ENCODE results near the gene SLC28A3.

SLC28A3 gene

DNA sequence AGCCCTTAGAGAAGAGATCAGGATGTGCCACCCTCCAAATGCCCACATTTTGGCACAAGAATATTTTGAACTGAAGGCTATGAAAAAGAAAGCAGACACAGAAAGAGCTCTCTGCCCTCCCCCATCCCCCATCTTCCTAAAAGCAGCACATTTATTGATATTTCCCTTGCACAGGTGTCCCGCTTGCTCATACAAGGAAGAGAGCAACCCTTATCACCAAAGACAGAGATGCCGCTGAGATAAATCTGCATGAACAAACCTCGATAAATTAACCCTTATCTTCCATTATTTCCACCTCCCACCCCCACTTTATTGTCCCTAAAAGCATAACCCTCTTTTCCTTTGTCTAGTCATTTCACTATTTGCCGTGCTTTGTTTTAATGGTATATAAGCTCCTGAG lies 1.8 kb downstream of the SLC28A3 start:
- no peak for DNase-seq

DNA sequence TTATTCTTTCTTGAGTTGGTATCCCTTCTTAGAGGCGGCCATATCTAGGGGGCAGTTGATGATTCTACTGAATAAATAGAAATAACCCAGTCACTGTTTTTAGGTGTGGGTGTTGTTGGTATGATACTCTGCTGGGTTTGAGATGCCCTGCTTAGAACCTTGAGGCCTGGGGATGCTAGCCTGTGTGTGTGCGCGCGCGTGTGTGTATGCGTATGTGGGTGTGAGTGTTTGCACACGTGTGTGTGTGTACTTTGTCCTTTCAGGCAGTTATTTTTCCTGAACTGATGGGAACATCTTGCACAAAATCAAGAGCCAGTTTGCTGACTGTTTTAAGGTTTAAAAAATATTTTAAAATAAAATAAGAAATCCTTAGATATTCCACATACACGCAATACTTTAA lies 3.3 kb downstream of the SLC28A3 start:
- DNase-seq, result no peak

GRCh38 chr9:84331119-84331809 lies 9.3 kb downstream of the SLC28A3 start:
- DNase-seq, result no peak

- DNase-seq, result no peak
These were observed 10.3 kb downstream of the SLC28A3 start for GRCh38 chr9:84330246-84330645.

GRCh38 chr9:84327184-84327583 lies 13.4 kb downstream of the SLC28A3 start:
- DNase-seq, result no peak

DNA sequence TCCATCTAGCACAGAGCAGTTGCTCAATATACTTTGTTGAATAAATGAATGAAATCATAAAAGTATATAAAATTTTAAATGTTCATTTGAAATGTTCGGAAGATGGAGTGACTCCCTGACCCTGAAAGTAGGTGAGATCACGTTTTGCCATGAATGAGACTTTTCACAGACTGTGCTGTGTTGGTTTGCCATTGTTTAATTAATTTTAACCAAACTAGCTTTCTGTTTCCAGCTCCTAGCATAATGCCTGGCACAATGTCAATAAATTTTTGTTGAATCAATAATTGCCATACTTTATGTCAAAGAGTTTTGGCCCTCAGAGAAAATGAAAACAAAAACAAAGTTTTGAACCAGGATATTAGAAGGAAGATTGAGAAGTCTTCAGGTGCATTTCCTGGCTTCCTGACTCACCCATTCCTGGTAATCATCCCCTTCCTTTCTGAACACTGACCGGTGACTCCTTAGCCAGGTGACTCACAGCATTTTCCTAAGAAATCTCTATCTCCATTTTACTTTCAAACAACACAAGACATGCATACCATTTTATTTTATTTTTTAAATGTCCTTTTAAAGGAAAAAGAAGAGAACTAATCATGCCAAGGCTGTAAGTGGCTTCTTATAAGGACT lies 15.1 kb downstream of the SLC28A3 start:
- no peak for DNase-seq

DNA sequence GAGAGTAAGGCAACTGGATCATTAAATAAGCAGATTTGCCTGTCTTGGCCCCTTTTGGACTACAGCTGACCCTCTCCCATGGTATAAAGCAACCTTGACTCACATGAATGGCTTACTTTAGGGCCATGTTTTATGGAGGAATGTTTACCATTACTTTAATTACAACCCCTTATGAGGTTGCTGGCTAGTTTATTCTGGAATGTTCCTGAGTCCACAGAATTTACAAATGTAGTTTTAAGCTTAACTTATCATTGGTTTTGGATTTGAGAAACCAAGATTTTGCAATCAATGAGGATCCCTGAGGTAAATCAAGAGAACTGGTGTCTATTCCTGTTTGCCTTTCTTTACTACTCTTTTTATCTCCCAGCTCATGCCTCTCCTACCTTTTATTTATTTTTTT lies 15.7 kb downstream of the SLC28A3 start:
- no peak for DNase-seq

- DNase-seq, result no peak
These were observed 16.7 kb downstream of the SLC28A3 start for GRCh38 chr9:84323858-84324257.

DNA sequence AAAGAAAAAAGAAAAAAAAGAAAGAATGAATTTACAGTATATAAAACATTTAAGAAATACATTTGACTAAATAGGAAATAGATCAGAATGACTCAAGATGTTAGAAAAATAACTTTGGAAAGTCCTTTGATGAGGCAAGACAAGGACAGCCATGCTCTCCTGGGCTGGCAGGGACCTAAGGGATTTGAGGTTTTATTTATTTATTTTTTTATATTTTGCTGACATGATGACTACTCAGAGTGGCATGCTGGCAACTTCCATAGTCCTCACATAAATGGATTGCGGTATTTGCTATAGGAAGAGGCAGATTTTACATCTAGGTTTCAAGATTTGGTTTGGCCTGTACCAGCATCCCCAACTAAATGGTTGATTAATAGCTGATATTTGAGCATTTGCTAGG lies 17.7 kb downstream of the SLC28A3 start:
- no peak for DNase-seq

GRCh38 chr9:84320231-84320630 lies 20.3 kb downstream of the SLC28A3 start:
- DNase-seq, result no peak

GRCh38 chr9:84319632-84320031 lies 20.9 kb downstream of the SLC28A3 start:
- DNase-seq, result no peak

DNA sequence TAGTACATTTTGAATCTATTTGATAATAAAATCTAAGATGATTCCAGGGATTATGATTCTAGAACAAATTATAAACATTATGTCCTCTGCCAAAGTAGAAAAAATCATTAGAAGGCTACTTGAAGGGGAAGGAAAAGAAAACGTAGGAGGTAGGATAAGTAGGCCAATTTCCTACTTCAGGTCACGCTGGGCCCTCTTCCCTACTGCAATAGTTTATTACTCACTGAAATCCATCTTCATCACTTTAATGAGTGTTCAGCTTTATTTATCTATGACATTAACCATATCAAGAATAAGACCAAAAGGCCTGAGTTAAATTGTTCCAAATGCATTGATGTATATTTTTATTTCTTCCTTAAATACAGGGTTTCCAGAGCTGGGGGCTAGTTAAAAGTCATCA lies 21.6 kb downstream of the SLC28A3 start:
- DNase-seq, result no peak

DNA sequence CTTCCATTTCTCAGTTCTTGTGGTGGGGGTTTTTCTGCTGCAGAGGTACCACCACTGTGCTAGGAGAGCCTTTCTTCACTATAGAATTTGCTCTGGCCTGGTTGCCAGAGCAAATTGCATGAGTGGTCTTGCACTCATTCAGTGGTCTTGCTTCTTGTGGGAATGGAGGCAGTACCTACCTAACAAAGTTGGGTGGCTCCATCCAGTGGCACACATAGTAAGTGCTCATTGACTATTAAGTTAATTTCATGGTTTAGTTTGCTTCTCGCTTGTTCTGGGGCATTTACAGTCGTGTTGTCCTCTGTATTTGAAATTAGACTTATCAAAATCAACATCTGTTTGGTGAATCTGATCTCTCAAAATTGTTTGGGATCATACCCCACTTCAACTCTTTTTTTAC lies 23.0 kb downstream of the SLC28A3 start:
- no peak for DNase-seq

- DNase-seq, result peak; percentile 68
These were observed 25.2 kb downstream of the SLC28A3 start for GRCh38 chr9:84315278-84315877.

DNA sequence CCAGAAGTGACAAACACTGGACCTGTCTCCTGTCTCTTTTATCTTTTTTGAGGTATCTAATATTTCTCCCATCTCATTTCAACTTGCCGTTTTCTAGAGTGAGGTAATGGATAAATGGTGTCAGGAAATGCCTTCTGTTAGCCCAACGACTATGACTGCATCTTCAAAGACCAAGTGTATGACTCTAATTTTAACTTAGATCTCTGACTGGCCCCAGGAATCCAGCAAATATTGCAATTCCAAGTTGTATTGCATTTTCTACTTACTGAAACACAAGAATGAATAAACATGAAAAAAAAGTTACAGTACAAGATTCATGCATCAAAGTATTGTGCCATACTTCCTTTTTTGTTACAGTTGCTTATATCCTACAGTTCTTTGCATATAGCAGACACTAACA lies 26.3 kb downstream of the SLC28A3 start:
- no peak for DNase-seq

DNA sequence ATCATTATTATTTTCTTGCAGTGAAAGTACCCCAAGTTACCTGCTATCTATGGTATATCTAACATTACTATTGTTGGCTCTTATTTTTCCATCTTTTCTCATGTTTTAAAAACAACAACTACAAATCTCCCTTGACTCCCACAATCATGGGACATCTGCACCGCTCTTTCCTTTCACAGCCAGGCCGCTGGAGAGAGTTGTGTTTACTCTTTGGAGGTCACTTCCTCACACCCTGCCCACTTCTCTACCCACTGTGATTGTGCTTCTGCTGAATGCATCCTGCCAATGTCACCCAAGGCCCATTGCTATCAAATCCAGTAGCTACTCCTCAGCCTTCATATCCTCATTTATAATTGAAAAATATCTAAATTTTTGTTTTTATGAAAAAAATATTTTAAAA lies 29.7 kb downstream of the SLC28A3 start:
- DNase-seq, result no peak

DNA sequence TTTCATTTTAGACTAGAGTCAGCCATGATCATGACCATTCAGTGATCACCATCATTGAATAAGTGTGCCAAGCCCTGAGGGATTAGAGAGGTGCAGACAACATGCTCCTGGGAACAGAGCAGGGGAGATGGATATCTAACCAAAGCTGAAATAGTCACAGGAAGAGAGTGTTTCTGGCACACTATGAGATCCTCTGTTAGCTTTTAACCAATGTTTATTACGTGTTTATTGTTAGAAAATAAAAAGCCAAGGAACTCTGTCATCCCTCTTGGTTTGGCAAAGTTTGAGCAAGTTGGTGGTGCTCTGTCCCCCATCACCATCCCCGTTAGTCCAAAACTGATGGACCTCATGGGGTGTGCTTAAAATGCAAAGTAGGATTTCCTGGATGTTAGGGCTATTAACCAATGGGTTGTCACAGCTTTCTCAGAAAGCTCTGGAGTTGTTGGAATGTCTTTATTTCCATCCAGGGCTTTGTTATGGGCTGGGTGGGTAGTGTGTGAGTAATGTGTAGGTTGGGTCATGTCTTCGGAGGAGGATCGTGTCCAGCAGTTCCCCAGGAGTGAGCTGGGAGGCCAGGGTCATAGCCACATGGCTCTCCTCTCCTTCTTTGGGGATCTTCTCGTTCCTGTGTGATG lies 34.9 kb downstream of the SLC28A3 start:
- no peak for DNase-seq

DNA sequence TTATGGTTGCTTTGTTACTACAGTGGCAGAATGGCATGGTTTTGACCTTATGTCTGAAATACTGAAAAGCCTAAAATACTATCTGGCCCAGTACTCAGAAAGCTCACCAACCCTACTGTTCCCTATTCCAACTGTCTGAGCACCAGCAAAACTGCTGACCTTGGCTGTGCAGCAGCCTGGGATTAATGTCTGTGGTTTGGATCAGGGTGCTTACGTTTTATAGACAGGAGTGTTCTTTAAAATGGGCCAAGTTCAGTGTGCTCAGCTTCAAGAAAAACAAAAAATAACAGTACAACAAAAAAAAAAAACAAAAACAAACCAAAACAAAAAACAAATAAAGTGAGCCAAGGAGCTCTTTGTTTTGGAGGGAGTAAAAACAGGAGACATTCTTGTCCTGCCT lies 36.4 kb downstream of the SLC28A3 start:
- no peak for DNase-seq

- DNase-seq, result no peak
These were observed 37.5 kb downstream of the SLC28A3 start for GRCh38 chr9:84303061-84303460.

DNA sequence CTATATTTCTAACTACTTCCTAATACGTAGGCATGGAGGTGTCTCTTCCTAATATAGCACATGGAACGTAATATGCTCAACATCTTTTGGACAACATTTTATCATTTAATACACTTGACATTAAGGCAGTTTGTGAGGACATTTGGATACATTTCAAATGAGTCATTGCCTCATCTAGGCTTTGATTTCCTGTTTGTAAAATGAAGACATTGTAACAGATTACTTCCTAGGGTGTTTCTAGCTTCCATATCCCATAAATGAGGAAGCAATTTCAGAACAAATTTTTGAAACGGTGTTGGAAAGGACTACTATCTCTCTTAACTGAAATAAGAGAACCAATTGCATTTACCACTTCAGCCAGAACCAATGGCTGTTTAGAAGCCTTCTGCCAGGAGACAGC lies 38.7 kb downstream of the SLC28A3 start:
- DNase-seq, result no peak

DNA sequence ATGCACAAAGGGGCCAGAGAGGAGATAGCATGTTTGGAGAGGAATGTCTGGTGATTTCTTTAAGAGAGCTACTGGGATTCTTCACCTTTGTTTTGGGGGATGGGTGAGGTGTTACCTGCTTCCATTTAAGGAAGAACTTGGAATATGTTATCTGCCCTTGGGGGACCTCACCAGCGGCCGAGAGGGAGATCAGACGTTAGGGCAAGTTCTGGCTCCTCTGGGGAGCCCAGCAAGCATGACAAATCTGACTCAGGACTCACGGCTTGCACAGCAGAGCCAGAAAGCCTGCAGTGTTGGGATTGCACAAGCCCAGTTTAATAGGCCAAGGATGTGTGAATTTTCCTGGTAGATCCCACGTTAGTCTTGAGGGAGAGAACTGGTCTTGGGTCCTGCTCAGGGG lies 40.3 kb downstream of the SLC28A3 start:
- no peak for DNase-seq

DNA sequence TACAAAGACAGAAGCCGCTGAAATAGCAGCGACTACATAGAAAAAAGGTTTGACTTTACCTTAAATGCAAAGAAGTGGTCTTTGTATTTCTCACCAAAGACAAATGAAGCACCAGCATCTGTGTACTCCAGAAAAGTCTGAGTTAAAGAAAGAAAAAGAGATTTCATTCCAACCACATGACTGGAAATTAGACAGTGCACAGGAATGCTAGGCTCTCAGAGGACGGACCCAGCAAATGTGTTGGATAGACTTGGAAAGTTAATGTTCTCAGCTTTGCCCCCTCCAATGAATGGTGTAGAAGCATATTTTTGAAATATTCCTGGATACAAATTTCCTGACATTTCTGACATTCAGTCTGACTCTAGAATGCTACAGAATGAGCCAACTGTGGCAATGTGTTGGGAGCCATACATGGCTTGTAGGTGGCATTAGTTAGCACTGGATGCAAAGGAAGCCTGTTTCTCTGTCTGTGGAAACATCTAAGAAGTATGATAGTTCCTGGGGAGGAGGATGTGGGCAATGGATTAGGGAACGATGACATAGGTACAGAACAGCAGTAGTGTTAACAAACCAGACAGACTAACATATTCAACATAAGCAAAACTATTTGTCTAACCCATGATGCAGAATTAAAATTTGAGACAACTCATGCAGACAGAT lies 43.3 kb downstream of the SLC28A3 start:
- no peak for DNase-seq

DNA sequence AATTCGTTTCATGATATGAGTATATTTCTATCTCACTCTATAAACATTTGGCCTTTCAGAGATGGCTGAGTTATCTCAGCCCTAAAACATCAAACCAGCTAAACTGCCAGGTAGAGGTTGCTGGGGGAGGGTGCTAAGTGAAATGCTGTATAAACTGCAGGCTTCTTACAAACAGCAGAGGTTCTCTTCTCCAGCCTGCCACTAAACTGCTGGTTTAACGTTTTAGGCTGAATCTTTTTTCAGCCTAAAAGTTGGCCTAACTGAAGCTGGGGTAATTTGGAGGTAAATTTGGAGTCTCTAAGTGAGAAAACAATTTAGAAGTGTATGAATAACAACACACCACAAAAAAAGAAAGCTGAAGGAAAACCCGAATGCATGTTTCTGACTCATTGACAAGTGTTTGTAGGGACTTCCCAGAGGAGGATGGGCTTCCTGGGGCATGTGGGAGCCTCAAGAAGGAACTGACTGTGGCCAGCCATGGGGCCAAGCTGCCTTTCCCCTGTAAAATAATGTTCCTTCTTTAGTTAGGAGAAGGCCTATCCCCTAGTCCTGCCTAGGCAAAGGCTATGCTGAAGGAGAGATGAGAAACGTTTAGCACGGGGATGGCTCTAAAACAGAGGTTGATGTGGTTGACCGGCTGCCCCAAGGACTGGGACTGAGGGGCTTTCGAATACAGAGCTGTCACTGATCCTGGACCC lies 44.3 kb downstream of the SLC28A3 start:
- peak; percentile 49 for DNase-seq
